Measurements from ENCODE around the gene IFITM5. TPM values are rescaled to one million over a fixed set of nuclear protein-coding genes. Genes with fewer than 3 reads are reported as not detected.

Gene IFITM5
- polyA plus RNA-seq, 6 donors from 2014 or later, result not detected

DNA sequence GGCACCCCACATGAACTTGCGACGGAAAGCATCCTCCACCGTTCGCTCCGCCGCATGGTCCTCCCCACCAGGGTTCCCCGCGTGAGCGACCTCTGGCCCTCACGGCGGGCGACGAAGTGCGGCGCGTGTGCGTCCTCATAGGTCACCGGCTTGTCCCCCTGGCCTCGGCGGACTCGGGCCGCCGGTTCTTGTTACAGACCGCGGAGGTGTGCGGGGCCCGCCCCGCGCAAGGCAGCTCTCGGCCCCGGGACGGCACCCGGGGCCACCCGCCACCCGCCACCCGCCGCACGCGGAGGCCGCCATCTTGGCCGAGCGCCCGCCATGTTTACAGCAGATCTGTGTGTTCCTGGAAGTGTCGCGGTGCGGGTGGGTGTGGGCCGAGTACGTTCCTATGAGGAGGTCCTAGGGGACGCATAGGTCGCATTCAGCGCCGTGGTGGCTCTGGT, 4.8 kb upstream of the IFITM5 start:
- Mint-ChIP-seq H3K27me3 (no peaks in the 10 kb centered on the region), H3K4me3 (peak overlapping the region in 3 of 8 donors; percentile 29 to 66 (median 50)), H3K4me1 (peaks cover 37 to 43% (median 41%) of the 10 kb centered on the region in 3 donors), H3K36me3 (no peaks in the 10 kb centered on the region), H3K27ac (peak overlapping the region in 2 of 6 donors; percentile 75 to 76), H3K9me3 (no peaks in the 10 kb centered on the region)
- no peak for ATAC-seq (ENCODE audit: low read depth in 2 of 2)
- DNase-seq, result no peak

DNA sequence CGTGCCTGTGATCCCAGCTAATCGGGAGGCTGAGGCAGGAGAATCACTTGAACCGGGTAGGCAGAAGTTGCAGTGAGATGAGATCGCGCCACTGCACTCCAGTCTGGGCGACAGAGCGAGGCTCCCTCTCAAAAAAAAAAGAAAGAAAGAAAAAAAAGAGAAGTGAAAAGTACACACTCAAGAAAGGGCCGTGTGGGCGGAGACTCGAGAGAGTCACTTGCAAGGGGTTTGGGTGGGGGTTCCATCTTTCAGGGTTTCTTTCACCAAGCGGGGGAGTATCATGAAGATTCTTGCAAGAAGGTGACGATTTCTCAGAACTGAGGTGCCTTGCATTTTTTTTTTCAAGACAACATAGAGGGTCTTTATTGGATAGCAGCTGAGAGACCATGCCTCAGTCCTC, 4.0 kb upstream of the IFITM5 start:
- Mint-ChIP-seq H3K4me3 (peak overlapping the region; percentile 48 to 84 (median 70)), H3K4me1 (peaks cover 30 to 35% (median 34%) of the 10 kb centered on the region in 3 donors), H3K27ac (peak overlapping the region in 4 of 6 donors; percentile 54 to 86 (median 78))

DNA sequence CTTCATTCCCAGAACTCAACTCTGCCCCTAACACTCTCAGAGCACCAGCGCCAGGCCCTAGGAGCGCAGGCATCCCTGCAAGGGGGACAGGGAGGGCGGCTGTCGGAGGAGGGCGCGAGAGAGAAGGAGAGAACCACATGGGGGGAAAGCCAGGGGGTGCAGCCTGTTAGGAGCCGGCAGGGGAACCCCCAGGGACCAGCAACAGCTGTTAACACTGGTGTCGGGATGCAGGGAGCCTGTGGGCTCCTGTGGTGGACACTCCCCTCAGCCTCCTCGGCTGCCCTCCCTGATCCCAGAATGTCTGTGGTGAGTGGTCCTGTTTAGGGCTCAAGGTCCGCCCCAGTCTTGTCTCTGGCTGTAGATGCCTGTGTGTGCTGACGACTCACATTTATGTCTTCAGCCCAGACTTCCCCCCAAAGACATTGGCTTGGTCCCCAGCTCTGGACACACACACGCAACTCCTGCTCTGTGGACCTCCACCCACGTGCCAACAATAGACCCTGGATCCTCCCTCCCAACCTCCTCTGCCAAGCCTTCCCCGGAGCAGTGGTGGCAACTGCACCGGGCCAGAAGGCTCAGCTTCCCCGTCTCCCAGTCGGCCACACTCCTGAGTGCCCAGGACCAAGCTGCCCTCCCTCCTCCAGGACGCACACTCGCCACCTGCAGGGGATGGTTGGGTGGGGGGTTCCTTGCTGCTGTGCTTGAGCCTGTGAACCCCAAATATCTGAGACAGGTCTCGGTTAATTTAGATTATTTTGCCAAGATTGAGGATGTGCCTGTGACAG, 817 bp upstream of the IFITM5 start:
- no peaks in the 10 kb centered on the region for H3K36me3 Mint-ChIP-seq
- no peak for DNase-seq
- H3K4me1 Mint-ChIP-seq, result peaks cover 22 to 30% (median 28%) of the 10 kb centered on the region in 3 donors
- no peak overlapping the region for H3K4me3 Mint-ChIP-seq
- peaks cover 0 to 11% (median 7%) of the 10 kb centered on the region in 3 donors for H3K27me3 Mint-ChIP-seq
- H3K27ac Mint-ChIP-seq, result peak overlapping the region in 1 of 6 donors; percentile 45
- H3K9me3 Mint-ChIP-seq, result no peaks in the 10 kb centered on the region
- peak in 1 of 2 donors; percentile 29 for ATAC-seq (ENCODE audit: low read depth in 2 of 2)

More for the DNA sequence above, 4.0 kb upstream of the IFITM5 start:
- Mint-ChIP-seq H3K9me3 (no peaks in the 10 kb centered on the region), H3K27me3 (no peaks in the 10 kb centered on the region), H3K36me3 (no peaks in the 10 kb centered on the region)
- peak; percentile 68 for DNase-seq
- peak; percentile 61 to 66 for ATAC-seq (ENCODE audit: low read depth in 2 of 2)

DNA sequence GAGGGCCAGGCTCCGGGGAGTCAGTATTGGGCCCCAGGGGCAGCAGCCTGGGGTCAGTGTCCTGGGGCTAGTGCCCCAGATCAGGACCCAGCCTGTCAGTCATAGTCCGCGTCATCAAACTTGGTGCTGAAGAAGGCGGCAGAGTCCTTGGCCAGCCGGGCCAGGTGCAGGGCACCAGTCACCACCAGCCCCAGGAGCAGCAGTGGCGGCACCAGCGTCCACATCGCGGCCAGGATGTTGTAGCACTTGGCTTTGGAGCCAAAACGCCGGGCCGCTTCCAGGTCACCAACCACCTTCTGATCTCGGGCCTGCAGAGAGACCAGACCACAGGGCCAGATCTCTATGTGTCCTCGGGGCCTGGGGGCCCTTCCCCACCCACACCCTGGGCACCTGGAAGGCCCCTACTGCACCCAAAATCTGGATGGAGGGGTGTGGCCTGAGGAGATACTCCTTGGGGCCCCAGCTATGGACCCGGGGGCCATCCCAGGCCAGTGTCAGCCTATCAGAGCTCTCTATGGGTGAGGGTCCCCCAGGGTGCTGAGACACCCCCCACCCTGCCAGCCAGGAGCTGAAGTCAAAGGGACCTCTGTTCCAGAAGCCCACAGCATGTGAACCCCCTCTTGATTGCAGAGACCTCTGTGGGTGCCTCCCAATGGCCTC, 790 bp downstream of the IFITM5 start:
- ATAC-seq (ENCODE audit: low read depth in 2 of 2) (no peak), DNase-seq (no peak)
- Mint-ChIP-seq H3K9me3 (no peaks in the 10 kb centered on the region), H3K27ac (no peak overlapping the region), H3K27me3 (peaks cover 0 to 11% (median 7%) of the 10 kb centered on the region in 3 donors), H3K36me3 (no peaks in the 10 kb centered on the region), H3K4me1 (peaks cover 17 to 24% (median 17%) of the 10 kb centered on the region in 3 donors), H3K4me3 (peak overlapping the region in 1 of 8 donors; percentile 12)

DNA sequence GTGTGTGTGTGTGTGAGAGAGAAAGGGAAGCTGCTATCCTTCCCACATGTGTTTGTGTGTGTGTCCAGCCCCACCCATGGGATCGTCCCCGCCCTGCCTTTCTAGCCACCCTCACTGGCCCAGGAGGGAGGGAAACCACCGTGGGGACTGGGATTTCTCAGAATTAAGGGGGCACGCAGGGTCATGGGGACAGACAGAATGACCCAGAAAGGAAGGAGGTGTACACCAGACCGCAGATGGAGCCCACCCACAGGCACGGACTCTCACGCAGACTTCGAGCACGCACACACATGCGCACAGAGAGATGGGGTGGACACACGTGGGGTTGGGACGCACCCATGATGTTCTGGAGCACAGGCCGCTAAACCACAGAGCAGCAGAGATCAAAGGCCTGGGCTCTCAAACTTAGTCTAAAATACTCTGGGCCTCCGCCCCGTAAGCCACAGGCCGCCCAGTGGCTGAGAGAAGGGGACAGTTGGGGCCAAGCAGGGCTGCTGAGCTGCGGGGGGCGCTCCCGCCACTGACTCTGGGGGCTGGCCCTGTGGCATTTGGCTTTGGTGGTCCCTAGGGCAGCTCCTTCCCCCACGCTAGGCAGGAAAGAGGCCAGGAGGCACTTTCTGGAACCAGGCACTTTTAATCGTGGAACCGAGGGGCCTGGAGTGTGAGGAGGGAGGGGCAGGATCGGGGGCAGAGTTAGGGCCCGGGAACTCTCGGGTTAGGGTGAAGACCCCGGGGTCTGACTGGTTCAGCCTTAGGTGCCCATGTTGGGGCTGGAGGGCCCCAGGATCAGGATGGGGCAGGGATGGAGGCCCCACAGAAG, 1.5 kb downstream of the IFITM5 start:
- ATAC-seq (ENCODE audit: low read depth in 2 of 2) (no peak), DNase-seq (no peak)
- Mint-ChIP-seq H3K9me3 (no peaks in the 10 kb centered on the region), H3K27ac (peak overlapping the region in 1 of 6 donors; percentile 46), H3K27me3 (peaks cover 0 to 11% (median 7%) of the 10 kb centered on the region in 3 donors), H3K4me3 (peak overlapping the region in 1 of 8 donors; percentile 12), H3K4me1 (peaks cover 9 to 16% (median 10%) of the 10 kb centered on the region in 3 donors), H3K36me3 (no peaks in the 10 kb centered on the region)

DNA sequence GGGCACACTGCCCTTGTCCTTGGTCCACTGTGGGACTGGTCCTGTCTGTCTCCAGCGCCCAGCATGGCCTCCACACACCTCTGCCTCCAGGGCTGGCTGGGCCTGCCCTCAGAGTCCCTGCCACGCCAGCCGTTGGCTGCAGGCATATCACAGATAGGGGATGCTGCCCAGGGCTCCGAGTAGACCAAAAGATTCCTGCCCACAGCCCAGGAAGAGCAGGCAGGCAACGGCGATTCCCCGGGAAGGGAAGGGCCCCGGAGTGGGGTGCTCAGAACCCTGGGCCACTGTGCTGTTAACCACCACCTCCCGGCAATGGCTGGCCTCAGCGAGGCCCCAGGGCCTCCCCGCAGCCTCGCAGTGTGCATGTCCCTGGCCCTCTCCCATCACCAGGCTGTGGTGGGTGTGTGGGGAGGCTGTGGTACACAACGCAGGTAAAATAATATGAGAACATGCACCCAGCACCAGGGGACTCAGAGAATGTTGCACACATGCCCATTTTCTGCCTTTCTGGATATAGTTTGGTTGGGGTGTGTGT, 2.2 kb downstream of the IFITM5 start:
- no peaks in the 10 kb centered on the region for H3K36me3 Mint-ChIP-seq
- no peaks in the 10 kb centered on the region for H3K9me3 Mint-ChIP-seq
- ATAC-seq (ENCODE audit: low read depth in 2 of 2) (no peak), DNase-seq (no peak)
- peak overlapping the region in 1 of 6 donors; percentile 46 for H3K27ac Mint-ChIP-seq
- H3K4me3 Mint-ChIP-seq, result peak overlapping the region in 1 of 8 donors; percentile 33
- H3K4me1 Mint-ChIP-seq, result peaks cover 5 to 15% (median 7%) of the 10 kb centered on the region in 3 donors
- peaks cover 0 to 11% (median 7%) of the 10 kb centered on the region in 3 donors for H3K27me3 Mint-ChIP-seq

DNA sequence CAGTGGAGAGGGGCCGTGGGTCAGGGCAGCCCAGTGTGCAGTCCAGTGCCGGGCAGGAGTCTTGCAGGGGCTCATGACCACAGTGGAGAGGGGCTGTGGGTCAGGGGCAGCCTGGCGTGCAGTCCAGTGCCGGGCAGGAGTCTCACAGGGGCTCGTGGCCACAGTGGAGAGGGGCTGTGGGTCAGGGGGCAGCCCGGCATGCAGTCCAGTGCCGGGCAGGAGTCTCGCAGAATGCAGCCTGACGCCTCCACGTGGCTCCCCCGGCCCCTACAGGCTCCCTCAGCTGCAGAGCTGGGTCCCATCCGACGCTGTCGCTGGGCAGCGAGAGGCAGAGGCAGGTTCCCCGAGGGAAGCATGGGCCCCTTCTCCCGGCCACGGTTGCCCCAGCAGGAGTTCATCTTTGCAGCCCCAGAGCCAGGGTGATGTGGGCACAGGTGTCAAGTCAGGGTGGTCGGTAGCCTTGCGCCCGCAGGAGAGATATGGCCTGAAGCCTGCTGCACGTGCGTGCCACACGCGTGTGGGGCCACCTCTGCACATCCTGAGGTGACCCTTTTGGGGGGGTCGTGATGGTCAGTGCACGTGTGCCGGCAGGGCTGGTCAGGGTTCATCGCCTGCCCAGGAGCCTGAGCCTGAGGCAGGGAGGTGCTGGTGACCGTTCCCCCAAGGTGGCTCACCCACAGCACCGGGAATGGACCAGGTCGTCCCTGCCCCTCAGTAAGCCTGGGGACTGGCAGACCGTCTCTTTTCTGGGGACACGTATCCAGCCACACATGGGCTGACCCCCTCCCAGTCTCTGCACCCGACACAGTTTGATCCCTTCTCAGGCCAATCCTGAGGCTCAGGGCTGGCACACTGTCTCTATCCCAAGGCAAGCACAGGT, 2.9 kb downstream of the IFITM5 start:
- Mint-ChIP-seq H3K4me3 (no peak overlapping the region), H3K9me3 (no peaks in the 10 kb centered on the region), H3K36me3 (peaks cover 0 to 2% of the 10 kb centered on the region in 2 donors), H3K27me3 (peaks cover 0 to 11% (median 7%) of the 10 kb centered on the region in 3 donors), H3K4me1 (peaks cover 5 to 13% (median 7%) of the 10 kb centered on the region in 3 donors), H3K27ac (peak overlapping the region in 1 of 6 donors; percentile 63)
- no peak for DNase-seq
- no peak for ATAC-seq (ENCODE audit: low read depth in 2 of 2)

DNA sequence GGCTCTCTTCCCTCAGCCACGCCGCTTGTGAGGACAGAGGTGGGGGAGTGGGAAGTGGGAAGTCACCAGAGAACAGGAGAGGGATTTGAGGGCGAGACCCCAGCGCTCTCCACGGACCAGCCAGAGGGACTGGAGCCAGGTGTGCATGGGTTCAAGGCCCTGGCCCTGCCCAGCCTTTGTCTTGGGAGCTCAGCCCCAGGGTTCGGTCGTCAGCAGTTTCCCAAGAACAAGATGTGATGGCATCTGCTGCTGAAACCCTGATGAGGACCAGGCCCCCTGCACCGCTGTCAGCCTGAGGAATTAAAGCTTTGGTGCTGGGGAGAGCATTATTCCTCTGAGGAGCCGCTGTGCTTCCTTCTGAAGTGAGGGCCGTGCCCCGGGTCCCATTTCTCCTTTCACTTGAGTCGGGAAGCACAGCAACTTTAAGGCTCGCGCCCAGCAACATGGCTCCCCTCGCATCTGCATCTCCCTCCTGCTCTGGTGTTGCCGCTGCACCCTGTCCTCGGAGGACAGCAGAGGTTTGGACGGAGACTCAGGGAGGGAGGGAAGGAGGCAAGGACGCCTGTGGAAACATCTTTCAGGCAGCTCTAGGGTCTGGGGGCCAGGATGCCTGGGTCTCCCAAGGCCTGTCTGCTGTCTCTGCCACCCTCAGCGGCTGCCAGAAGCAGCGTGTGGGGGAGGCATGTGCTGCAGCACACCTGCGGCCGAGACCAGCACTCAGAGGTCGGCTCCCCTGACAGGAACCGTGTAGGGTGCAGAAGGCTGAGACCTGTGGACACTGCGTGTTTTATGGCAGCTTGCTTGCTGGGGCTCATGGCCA, 3.8 kb downstream of the IFITM5 start:
- no peak for ATAC-seq (ENCODE audit: low read depth in 2 of 2)
- Mint-ChIP-seq H3K4me3 (no peak overlapping the region), H3K36me3 (peaks cover 0 to 10% of the 10 kb centered on the region in 2 donors), H3K27me3 (peaks cover 0 to 11% (median 7%) of the 10 kb centered on the region in 3 donors), H3K27ac (no peak overlapping the region), H3K4me1 (peaks cover 4 to 13% (median 5%) of the 10 kb centered on the region in 3 donors), H3K9me3 (no peaks in the 10 kb centered on the region)
- no peak for DNase-seq

DNA sequence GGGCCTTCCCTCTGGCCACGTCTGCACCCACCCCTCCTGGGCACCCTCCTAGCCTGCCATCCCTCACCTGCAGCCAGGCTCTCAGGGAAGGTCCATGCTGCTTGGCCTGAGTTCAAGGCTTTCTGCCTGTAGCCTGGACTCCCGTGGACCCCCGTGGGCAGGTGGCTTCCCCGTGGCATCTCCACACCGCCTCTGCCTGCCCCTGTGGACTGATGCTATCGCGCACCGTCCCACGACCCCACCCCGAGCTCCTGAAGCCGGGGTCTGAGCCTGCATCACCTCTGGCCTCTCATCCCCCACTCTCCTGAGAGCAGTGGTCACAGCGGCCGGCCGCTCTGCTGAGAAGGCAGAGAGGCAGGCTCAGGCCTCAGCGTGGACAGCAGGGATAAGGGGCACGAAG, 4.5 kb downstream of the IFITM5 start:
- ATAC-seq (ENCODE audit: low read depth in 2 of 2) (no peak), DNase-seq (no peak)
- Mint-ChIP-seq H3K36me3 (peaks cover 0 to 10% of the 10 kb centered on the region in 2 donors), H3K27ac (no peak overlapping the region), H3K4me1 (peaks cover 7 to 14% (median 8%) of the 10 kb centered on the region in 3 donors), H3K27me3 (peaks cover 0 to 11% (median 7%) of the 10 kb centered on the region in 3 donors), H3K9me3 (no peaks in the 10 kb centered on the region), H3K4me3 (peak overlapping the region in 1 of 8 donors; percentile 29)

DNA sequence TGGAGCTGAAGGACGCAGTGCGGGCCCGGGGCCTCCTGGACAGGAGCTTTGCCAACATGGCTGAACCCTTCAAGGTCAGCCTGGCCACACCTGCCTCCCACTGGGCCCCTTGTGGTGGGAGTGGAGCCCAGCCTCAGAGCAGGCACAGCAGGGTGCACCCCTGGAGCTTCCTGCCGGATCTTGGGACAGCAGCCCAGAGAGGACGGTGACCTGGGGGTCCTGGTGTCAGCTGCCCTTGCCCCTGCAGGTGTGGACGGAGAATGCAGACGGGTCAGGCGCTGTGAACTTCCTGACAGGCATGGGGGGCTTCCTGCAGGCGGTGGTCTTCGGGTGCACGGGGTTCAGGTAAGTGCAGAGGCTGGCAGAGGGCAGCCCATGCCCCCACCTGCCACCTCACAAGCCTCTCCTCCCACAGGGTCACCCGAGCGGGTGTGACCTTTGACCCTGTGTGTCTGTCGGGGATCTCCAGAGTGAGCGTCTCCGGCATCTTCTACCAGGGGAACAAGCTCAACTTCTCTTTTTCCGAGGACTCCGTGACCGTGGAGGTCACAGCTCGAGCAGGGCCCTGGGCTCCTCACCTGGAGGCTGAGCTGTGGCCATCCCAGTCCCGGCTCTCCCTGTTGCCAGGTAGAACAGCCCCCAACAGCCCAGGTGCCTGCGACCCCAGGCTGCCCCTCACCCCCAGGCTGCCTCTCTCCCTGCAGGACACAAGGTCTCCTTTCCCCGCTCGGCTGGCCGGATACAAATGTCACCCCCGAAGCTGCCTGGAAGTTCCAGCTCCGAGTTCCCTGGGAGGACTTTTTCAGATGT, 5.3 kb downstream of the IFITM5 start:
- Mint-ChIP-seq H3K27ac (no peak overlapping the region), H3K4me3 (no peak overlapping the region), H3K4me1 (peaks cover 8 to 20% (median 12%) of the 10 kb centered on the region in 3 donors), H3K9me3 (no peaks in the 10 kb centered on the region), H3K36me3 (peaks cover 0 to 10% of the 10 kb centered on the region in 2 donors), H3K27me3 (peaks cover 0 to 11% (median 7%) of the 10 kb centered on the region in 3 donors)
- ATAC-seq (ENCODE audit: low read depth in 2 of 2) (no peak), DNase-seq (no peak)

Data from naive B cell (primary cell).